ENCODE data around the gene ANKRD65.

Gene ANKRD65

DNA sequence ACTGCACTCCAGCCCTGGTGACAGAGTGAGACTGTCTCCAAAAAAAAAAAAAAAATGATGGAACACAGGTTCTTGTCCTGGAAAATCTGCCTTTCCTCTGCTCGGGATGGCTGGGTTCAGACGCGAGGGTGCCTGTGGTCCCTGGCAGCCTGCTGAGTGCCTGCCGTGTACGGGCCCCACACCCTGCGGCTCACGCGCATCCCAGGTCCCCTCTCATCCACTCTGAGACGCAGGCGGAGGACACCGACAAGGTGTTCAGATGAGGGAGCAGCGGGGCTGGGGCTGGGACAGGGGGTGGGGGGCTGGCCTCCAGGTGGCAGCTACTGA is 4.3 kb upstream of the ANKRD65 start:
- Histone ChIP-seq H3K14ac (ENCODE audit: low read length in 2 of 2) (no peak overlapping the region), H2AFZ (ENCODE audit: low read depth, low read length) (no peak overlapping the region), H2BK15ac (ENCODE audit: low read depth, poor library complexity, severe bottlenecking) (no peak overlapping the region), H3K9ac (ENCODE audit: low read length) (no peak overlapping the region), H3K4me1 (ENCODE audit: control insufficient read depth, insufficient read depth, low read depth, low read length) (peaks cover 27% of the 10 kb centered on the region), H3K4me3 (ENCODE audit: insufficient read depth in 1 of 2, low read depth in 1 of 2, low read length in 2 of 2) (no peak overlapping the region), H3K36me3 (ENCODE audit: control insufficient read depth in 1 of 2, insufficient read depth in 2 of 2, low read depth in 1 of 2, low read length in 2 of 2) (no peaks in the 10 kb centered on the region), H2AK5ac (ENCODE audit: low read length, severe bottlenecking) (no peak overlapping the region), H3K79me1 (replicated peaks; ENCODE audit: low read length, poor library complexity, severe bottlenecking) (no peaks in the 10 kb centered on the region), H3K27ac (ENCODE audit: low read length, poor library complexity, severe bottlenecking) (no peak overlapping the region), H3K9me3 (ENCODE audit: control insufficient read depth, low read length) (no peaks in the 10 kb centered on the region), H2BK120ac (ENCODE audit: low read depth, low read length) (no peak overlapping the region), H3K18ac (ENCODE audit: low read depth in 1 of 2, low read length in 2 of 2) (no peak overlapping the region), H3K23ac (ENCODE audit: low read length in 2 of 2) (no peak overlapping the region), H4K8ac (ENCODE audit: low read length) (no peak overlapping the region), H2BK12ac (ENCODE audit: low read length in 2 of 2) (no peak overlapping the region), H2BK5ac (ENCODE audit: low read depth, low read length, poor library complexity, severe bottlenecking) (no peak overlapping the region), H4K91ac (ENCODE audit: low read length) (no peak overlapping the region), H3K4ac (ENCODE audit: low read depth in 1 of 2, low read length in 2 of 2) (no peak overlapping the region), H3K27me3 (ENCODE audit: control insufficient read depth in 1 of 2, insufficient read depth in 1 of 2, low read length in 2 of 2) (peaks cover 4 to 5% of the 10 kb centered on the region in 2 experiments), H3K4me2 (ENCODE audit: low read length, poor library complexity, severe bottlenecking) (no peak overlapping the region)
- WGBS: 84% methylated on average over 12 of the region's 12 CpGs
- DNase-seq: no peak

DNA sequence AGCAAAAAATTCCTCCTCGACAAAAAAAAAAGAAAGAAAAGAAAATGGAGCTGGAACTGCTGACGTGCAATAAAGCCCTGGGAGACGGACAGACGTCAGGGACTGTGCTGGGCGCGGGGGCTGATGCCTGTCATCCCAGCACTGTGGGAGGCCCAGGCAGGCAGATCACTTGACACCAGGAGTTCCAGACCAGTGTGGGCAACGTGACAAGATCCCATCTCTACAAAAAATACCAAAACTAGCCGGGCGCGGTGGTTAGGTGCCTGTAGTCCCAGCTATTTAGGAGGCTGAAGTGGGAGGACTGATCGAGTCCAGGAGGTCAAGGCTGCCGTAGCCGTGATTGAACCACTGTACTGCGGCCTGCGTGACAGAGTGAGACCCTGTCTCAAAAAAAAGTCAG is 3.6 kb upstream of the ANKRD65 start:
- Histone ChIP-seq H4K8ac (ENCODE audit: low read length) (no peak overlapping the region), H3K4me2 (ENCODE audit: low read length, poor library complexity, severe bottlenecking) (no peak overlapping the region), H2BK5ac (ENCODE audit: low read depth, low read length, poor library complexity, severe bottlenecking) (no peak overlapping the region), H4K91ac (ENCODE audit: low read length) (peak overlapping the region; percentile 75), H3K27ac (ENCODE audit: low read length, poor library complexity, severe bottlenecking) (no peak overlapping the region), H3K14ac (ENCODE audit: low read length in 2 of 2) (no peak overlapping the region), H3K23ac (ENCODE audit: low read length in 2 of 2) (no peak overlapping the region), H2AFZ (ENCODE audit: low read depth, low read length) (no peak overlapping the region), H3K27me3 (ENCODE audit: control insufficient read depth in 1 of 2, insufficient read depth in 1 of 2, low read length in 2 of 2) (peaks cover 4 to 5% of the 10 kb centered on the region in 2 experiments), H2BK15ac (ENCODE audit: low read depth, poor library complexity, severe bottlenecking) (no peak overlapping the region), H2BK12ac (ENCODE audit: low read length in 2 of 2) (no peak overlapping the region), H3K4ac (ENCODE audit: low read depth in 1 of 2, low read length in 2 of 2) (no peak overlapping the region), H3K9ac (ENCODE audit: low read length) (no peak overlapping the region), H3K79me1 (replicated peaks; ENCODE audit: low read length, poor library complexity, severe bottlenecking) (no peaks in the 10 kb centered on the region), H3K4me1 (ENCODE audit: control insufficient read depth, insufficient read depth, low read depth, low read length) (peaks cover 26% of the 10 kb centered on the region), H3K36me3 (ENCODE audit: control insufficient read depth in 1 of 2, insufficient read depth in 2 of 2, low read depth in 1 of 2, low read length in 2 of 2) (no peaks in the 10 kb centered on the region), H2AK5ac (ENCODE audit: low read length, severe bottlenecking) (no peak overlapping the region), H3K9me3 (ENCODE audit: control insufficient read depth, low read length) (no peaks in the 10 kb centered on the region), H3K18ac (ENCODE audit: low read depth in 1 of 2, low read length in 2 of 2) (no peak overlapping the region), H3K4me3 (ENCODE audit: insufficient read depth in 1 of 2, low read depth in 1 of 2, low read length in 2 of 2) (no peak overlapping the region), H2BK120ac (ENCODE audit: low read depth, low read length) (no peak overlapping the region)
- DNase-seq: no peak
- 93% methylated on average over 14 of the region's 15 CpGs for WGBS

DNA sequence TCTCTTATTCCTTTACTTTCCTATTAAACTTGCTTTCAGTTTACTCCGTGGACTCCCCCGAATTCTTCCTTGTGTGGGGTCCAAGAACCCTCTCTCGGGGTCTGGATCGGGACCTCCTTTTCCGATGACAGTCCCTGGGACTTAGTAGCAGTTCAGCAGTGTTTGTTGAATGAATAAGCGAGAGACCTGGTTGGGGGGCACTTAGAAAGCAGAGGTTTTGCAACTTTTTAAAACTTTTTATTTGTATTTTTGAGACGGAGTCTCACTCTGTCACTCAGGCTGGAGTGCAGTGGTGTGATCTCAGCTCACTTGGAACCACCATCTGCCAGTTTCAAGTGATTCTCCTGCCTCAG is 2.1 kb upstream of the ANKRD65 start:
- 99% methylated on average over 7 of the region's 7 CpGs for WGBS
- H3K9ac ChIP-seq (ENCODE audit: low read length): no peak overlapping the region
- no peak for DNase-seq

DNA sequence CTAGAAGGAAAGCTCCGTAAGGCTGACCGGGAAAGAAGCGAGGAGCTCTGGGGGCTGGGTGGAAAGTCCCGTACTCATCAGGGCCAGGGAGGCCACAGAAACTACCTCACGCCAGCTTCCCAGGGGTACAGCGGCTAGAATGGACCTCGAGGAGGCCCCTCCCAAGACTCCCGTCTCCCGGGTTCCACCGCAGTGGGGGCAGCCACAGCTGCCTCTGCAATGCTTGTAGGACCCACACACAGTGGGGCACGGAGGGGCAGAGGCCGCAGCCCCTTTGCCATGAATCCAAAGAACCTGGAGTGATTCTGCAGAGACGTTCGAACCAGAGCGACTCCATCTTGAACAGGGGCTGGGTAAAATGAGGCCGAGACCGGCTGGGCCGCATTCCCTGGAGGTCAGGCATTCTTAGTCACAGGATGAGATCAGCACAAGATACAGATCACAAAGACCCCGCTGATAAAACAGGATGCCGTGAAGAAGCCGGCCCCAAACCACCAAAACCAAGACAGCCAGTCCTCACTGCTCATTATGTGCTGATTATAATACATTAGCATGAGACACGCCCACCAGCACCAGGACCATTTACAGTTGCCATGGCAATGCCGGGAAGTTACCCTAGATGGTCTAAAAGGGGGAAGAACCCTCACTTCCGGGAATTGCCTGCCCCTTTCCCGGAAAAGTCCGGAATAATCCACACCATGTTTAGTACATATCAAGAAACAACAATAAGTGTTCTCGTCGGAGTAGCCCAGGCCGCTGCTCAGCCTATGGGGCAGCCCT is 1.6 kb upstream of the ANKRD65 start:
- no peak overlapping the region for H4K91ac ChIP-seq (ENCODE audit: low read length)
- no peak overlapping the region for H4K8ac ChIP-seq (ENCODE audit: low read length)
- H3K4ac ChIP-seq (ENCODE audit: low read depth in 1 of 2, low read length in 2 of 2): no peak overlapping the region
- no peak overlapping the region for H3K9ac ChIP-seq (ENCODE audit: low read length)
- peak; percentile 28 for DNase-seq
- no peak overlapping the region for H3K14ac ChIP-seq (ENCODE audit: low read length in 2 of 2)
- H2AK5ac ChIP-seq (ENCODE audit: low read length, severe bottlenecking): no peak overlapping the region
- H2BK15ac ChIP-seq (ENCODE audit: low read depth, poor library complexity, severe bottlenecking): no peak overlapping the region
- H3K23ac ChIP-seq (ENCODE audit: low read length in 2 of 2): no peak overlapping the region
- peak overlapping the region in 1 of 2 experiments; percentile 24 for H2BK12ac ChIP-seq (ENCODE audit: low read length in 2 of 2)
- no peaks in the 10 kb centered on the region for H3K79me1 ChIP-seq (replicated peaks; ENCODE audit: low read length, poor library complexity, severe bottlenecking)
- peaks cover 4 to 5% of the 10 kb centered on the region in 2 experiments for H3K27me3 ChIP-seq (ENCODE audit: control insufficient read depth in 1 of 2, insufficient read depth in 1 of 2, low read length in 2 of 2)
- no peak overlapping the region for H3K27ac ChIP-seq (ENCODE audit: low read length, poor library complexity, severe bottlenecking)
- 69% methylated on average over 29 of the region's 29 CpGs for WGBS
- no peak overlapping the region for H2BK5ac ChIP-seq (ENCODE audit: low read depth, low read length, poor library complexity, severe bottlenecking)
- no peak overlapping the region for H2BK120ac ChIP-seq (ENCODE audit: low read depth, low read length)
- H3K36me3 ChIP-seq (ENCODE audit: control insufficient read depth in 1 of 2, insufficient read depth in 2 of 2, low read depth in 1 of 2, low read length in 2 of 2): no peaks in the 10 kb centered on the region
- no peak overlapping the region for H3K4me3 ChIP-seq (ENCODE audit: insufficient read depth in 1 of 2, low read depth in 1 of 2, low read length in 2 of 2)
- H3K18ac ChIP-seq (ENCODE audit: low read depth in 1 of 2, low read length in 2 of 2): no peak overlapping the region
- H3K4me1 ChIP-seq (ENCODE audit: control insufficient read depth, insufficient read depth, low read depth, low read length): peaks cover 30% of the 10 kb centered on the region
- H3K4me2 ChIP-seq (ENCODE audit: low read length, poor library complexity, severe bottlenecking): no peak overlapping the region
- H2AFZ ChIP-seq (ENCODE audit: low read depth, low read length): no peak overlapping the region
- H3K9me3 ChIP-seq (ENCODE audit: control insufficient read depth, low read length): no peaks in the 10 kb centered on the region

More for the DNA sequence above, 2.1 kb upstream of the ANKRD65 start:
- Histone ChIP-seq H3K36me3 (ENCODE audit: control insufficient read depth in 1 of 2, insufficient read depth in 2 of 2, low read depth in 1 of 2, low read length in 2 of 2) (no peaks in the 10 kb centered on the region), H3K4me1 (ENCODE audit: control insufficient read depth, insufficient read depth, low read depth, low read length) (peaks cover 29% of the 10 kb centered on the region), H3K18ac (ENCODE audit: low read depth in 1 of 2, low read length in 2 of 2) (no peak overlapping the region), H2BK12ac (ENCODE audit: low read length in 2 of 2) (no peak overlapping the region), H3K4me3 (ENCODE audit: insufficient read depth in 1 of 2, low read depth in 1 of 2, low read length in 2 of 2) (no peak overlapping the region), H4K8ac (ENCODE audit: low read length) (no peak overlapping the region), H3K14ac (ENCODE audit: low read length in 2 of 2) (no peak overlapping the region), H2AFZ (ENCODE audit: low read depth, low read length) (no peak overlapping the region), H2BK5ac (ENCODE audit: low read depth, low read length, poor library complexity, severe bottlenecking) (no peak overlapping the region), H3K27me3 (ENCODE audit: control insufficient read depth in 1 of 2, insufficient read depth in 1 of 2, low read length in 2 of 2) (peaks cover 4 to 5% of the 10 kb centered on the region in 2 experiments), H3K9me3 (ENCODE audit: control insufficient read depth, low read length) (no peaks in the 10 kb centered on the region), H2BK15ac (ENCODE audit: low read depth, poor library complexity, severe bottlenecking) (no peak overlapping the region), H3K79me1 (replicated peaks; ENCODE audit: low read length, poor library complexity, severe bottlenecking) (no peaks in the 10 kb centered on the region), H3K4ac (ENCODE audit: low read depth in 1 of 2, low read length in 2 of 2) (no peak overlapping the region), H2AK5ac (ENCODE audit: low read length, severe bottlenecking) (no peak overlapping the region), H3K23ac (ENCODE audit: low read length in 2 of 2) (no peak overlapping the region), H2BK120ac (ENCODE audit: low read depth, low read length) (no peak overlapping the region), H3K4me2 (ENCODE audit: low read length, poor library complexity, severe bottlenecking) (no peak overlapping the region), H4K91ac (ENCODE audit: low read length) (no peak overlapping the region), H3K27ac (ENCODE audit: low read length, poor library complexity, severe bottlenecking) (no peak overlapping the region)

Data from mesenchymal stem cell (in vitro differentiated cells and primary cell).